ENCODE data around the gene TAC4.

The TAC4 gene

DNA sequence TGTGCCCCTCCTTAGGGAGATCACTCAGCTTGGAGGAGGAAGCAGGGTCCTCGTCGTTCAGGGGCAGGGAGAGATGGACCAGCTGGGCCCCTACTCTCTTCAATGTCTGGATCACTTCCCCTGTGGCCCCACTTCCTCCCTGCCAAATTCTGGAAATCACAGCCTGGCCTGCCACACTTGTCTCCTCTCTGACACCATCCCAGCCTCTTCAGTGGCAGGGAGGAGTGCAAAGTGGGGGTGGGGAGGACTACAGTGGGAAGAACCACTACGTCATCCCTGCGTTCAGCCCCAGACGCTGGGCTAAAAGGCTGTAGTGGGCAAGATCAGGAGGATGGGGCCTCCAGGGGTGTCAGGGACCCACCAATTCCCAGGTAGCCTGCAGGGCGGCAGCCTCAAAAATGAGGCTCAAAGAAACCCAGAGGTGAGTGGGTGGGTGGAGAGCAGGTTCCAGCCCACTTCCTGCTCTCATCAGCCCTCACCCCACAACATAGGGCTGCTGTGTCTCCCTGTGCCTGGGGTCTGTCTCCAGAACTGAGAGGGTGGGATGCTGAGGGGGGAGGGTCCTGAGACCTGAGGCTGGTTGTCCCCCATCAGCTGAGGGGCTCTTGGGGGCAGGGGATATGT is 25.0 kb upstream of the TAC4 start:
- DNase-seq: no peak

DNA sequence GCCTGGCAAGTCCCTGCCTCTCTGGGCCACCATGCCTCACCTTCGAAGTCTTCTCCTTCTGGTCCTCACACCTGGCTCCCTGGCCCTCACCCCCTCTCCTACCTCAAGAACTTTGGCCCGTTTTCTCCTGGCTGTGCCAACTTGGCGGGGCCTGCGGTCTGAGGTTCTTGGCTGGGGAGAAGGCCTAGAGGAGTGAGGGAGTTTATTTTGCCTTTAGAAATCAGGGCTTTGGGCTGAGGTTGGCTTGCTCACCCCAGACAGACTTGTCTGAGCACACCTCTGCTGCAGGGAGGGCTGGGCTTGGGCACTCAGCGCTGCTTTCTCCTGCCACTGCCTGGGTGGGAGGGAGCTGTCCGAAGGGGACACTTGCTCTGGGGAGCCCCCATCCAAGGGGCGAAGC is 23.3 kb upstream of the TAC4 start:
- DNase-seq: no peak

DNA sequence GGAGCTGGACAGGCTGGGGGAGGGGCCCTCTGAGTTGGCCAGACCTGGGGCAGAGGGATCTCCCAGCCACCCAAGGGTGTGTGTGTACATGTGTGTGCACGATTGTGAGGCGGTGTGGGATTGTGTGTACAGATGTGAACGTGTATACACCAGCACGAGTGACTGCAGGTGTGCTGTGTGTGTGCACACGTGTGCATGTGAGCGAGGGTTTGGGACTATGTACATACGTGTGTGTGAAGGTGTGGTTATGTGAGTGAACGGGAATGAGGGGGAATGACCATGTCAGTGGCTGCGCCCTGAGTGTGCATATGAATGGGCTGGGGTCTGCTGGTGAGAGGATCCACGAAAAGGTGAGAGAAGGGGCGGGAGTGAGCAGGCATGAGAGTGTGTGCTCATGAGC is 22.4 kb upstream of the TAC4 start:
- DNase-seq: no peak

DNA sequence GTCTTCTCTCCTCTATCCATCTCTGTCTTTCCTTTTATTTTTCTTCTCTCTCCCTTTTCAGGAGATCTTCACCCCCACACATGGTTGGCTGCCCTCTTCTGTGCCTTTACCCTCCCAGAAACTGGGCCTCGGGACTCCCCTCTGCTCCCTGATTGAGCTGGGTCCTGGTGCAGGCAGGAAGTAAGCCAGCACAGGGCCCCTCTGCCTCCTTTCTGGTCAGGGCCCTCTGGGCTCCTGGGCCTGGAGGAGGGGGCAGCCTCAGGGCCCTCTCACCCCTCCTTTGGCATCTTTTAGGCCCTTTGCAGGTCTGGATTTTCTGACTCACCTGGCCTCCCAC is 21.1 kb upstream of the TAC4 start:
- DNase-seq: no peak

DNA sequence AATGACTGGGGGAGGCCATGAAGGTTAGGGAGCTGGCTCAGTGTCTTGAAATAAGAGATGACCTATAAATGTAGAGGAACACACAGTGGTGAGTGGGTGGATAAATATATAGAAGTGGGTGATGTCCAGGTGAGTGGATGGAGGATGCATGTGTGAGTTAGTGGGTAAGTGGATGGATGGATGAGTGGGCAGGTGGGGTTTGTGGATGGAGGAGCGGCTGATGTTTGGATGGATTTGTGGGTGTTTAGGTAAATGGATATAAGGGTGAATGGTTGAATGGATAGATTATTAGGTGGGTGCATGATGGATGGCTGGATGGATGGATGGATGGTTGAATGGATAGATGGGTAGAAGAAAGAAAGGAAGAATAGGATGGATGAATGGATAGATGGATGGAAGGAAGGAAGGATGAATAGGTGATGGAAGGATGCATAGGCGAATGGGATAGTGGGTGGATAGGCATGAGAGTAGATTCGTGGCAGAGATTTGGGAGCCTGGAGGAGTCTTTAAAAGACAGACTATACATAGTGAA is 19.1 kb upstream of the TAC4 start:
- no peak for DNase-seq

DNA sequence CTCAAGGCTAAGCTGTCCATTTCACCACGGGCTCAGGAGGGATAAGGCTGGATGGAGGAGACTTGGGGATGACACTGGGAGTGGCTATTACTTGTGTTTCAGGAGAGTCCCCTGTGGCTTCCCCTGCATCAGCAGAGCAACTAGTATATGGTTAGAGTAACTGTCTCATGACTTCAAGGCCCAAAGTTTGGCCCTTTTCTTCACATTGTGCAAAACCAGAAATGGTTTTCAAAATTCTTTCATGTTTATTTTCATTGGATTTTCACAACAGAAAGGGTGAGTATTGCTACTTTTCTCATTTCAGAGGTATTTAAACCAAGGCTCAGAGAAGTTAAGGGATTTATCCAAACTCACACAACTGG is 18.1 kb upstream of the TAC4 start:
- no peak for DNase-seq

DNA sequence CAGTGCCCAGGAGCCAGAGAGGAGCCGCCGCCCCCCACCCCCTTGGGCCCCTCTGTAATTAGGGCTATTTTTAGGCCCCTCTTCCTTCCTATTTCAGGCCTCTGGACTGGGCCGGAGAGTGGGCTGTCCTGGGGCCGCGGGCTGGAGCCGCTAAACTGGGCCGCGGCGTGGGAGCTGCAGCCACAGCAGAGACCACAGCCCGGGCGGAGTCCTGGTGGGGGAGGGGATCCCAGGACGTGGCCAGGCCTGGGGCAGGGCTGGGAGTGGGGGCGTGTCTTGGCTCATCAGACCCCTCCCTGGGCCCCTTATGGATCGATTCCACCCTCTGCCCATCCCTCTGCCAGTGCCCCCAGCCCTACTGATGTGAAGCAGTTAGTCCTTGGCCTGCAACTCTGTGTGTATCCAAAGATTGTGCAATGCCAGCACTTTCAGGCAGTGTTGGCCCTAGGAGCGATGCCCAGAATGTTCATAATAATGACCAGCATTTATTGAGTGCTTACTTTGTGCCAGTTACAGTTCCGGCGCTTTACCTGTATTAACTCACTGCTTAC is 15.0 kb upstream of the TAC4 start:
- DNase-seq: no peak

DNA sequence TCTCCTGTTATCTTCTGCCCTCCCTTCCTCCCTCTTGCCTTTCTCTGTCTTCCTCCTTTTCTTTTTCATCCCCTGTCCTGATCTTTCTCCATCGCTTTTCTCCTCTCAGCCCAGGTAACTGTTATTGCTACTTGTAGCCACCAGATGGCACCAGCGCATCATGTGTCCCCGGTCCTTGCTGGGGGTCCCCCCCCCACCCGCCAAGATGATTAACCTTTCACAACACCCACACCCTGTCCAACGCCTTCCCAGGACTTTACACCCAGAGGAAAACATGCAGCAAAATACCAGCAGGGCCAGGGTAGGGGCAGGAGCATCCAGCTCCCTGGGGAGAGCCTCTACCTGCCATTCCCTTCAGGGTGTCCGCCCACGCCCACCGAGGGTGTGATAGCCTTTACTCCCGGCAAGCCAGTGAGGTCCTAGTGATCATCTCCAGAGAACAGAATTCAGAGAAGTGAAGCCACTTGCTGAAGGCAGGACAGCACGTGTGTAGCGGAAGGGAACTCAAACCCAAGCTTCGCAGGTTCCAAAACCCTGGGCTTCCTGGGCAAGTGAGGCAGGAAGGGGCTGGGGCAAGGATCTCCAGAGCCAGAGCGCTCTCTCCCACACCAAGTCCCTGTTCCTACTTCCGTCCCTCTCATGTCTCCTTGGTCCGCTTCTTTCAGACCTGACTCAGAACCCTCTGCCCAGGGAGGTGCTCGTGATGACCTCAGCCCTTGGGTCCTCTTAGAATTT is 13.4 kb upstream of the TAC4 start:
- DNase-seq: peak in 4 of 5 experiments; percentile 15 to 50 (median 32)

DNA sequence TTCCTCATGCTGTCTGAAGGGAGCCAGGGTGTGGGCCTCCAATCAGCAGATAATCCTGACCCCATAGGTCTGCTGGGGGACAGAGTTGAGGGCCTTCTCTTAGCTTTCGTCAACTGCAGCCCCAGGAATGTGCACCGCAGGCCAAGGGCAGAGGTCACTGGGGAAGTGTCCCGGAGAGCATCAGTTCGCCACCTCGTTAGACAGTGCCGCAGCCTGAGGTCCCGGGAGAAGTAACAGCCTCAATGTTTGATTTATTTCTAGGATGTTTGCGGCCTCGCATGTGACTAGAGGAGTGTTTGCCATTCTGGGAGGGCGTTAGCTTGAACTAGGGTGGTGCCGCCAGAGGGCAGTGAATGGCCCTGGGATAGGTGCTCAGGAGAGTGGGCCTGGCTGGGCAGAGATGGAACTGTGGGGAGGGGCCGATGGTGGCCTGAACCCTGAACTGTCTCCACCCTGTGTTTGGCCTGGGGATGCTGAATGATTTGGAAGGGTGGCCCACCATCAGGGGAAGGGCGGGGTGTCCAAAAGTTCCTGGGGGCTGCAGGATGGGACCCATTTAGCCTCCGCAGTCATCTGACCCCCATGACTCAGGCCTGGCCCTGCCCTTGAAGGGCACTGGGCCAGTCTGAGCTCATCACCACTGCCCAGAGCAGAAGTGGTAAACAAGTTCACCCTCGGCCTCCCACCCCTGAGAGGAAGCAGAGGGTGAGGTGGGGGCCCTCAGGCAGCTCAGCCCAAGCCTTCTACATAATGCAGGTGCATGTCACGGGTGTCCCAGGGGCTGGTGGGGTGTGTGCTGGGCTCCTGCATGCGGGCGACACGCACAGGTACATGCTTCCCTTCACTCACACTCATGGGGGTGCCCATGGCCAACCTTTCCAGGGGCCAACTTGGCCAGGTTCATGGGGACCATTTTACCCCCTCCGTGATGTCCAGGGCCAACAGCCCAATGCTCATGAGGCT is 12.4 kb upstream of the TAC4 start:
- no peak for DNase-seq

DNA sequence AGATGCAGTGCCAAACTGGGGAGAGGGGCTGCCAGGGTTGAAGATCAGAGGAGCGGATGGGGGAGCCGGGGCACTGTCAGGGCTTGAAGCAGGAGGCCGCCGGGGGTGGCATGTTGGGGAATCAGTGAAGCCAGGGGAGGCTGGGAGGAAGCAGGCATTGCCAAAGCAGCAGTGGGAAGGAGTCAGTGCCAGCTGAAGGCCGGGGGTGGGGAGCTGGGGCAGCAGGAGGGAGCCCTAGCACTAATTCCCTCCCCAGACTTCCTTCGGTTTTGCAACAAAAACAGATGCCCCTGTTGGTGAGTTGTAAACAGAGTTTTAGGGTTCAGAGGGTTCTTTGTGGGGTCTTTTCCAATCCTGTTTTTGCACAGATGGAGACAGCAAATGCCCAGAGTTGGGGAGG is 10.9 kb upstream of the TAC4 start:
- DNase-seq: no peak

DNA sequence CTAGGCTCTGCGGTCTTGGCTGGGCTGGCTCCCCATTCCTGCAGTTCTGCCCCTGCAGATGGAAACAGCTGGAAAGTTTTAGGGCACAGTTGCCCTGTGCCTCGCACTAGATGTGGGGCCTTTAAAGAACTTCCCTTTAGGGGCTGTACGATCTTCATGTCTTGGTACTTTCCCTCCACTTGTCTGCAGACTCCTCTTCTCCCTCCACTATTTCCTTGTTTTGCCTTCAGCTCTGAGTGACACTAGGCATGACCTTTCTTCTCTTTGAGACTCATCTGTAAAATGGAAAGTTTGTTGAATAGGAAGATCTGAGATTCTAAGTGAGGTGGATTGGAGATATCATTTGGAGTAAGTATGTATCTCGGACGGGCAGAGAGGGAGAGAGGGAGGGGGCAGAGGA is 6.3 kb upstream of the TAC4 start:
- DNase-seq: no peak

DNA sequence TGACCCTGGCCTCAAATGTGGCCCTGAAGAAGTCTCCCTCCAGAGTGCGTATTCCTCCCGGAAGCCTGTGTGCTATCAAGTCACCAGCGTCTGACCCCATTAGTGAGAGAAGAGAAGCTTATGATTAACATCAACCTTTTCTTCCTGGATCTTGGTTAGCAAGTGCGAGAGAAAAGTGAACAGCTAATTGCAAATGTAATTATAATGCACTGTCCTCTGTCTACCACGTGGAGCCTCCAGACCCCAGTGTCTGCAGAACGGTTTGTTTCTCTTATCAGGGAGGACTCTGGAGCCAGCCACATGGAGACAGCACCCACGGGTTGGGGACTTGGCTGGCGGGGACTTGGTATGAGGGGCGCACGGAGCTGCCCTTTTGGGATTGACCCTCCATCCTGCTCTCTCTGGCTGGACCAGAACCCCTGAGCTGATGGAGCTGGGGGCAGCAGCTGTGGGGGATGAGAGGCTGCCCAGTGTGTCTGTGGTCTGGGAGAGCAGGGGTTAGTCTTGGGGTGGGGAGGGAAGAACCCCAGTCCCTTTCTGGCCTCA is 5.7 kb upstream of the TAC4 start:
- no peak for DNase-seq

DNA sequence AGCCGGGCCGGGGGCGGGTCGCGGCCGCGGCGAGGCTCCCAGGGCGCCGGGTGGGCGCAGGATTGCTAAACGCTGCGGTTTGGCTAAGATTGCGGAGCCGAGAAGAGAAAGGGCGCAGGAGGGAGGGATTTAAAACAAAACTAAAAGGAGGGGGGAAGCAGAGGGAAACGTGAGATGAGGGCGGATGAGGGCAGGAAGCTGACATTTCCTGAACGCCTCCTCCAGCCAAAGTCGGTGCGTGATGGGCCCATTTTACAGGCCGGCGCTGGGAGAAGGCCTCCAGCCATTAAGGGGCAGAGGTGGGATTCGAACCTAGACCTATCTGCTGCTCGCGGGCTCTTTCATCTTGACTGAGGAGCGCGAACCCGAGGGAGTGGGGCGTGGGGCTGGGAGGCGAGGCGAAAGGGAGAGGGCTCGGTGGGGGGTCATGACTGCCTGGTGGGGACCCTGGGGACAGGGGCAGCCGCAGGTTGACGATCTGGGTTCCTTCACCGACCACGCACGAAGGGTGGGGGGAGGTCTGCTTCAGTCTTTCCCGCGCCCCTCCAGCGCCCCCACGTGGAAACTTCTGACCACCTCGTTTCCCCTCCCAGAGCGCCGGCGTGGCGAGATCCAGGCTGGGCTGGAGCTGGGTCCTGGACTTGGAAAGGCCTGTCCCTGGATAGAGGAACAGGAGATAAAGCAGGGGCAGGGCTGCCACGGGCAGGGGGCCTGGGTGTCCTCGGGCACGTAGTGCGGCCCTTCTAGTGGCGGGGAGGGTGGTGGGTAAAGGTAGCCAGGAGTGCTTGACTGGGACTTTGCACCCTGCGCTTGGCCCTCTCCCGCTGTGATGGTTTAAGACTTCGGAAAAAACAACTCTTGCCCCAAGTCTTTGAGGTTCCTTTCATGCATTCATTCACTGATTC is 3.8 kb upstream of the TAC4 start:
- peak; percentile 41 to 78 (median 60) for DNase-seq

DNA sequence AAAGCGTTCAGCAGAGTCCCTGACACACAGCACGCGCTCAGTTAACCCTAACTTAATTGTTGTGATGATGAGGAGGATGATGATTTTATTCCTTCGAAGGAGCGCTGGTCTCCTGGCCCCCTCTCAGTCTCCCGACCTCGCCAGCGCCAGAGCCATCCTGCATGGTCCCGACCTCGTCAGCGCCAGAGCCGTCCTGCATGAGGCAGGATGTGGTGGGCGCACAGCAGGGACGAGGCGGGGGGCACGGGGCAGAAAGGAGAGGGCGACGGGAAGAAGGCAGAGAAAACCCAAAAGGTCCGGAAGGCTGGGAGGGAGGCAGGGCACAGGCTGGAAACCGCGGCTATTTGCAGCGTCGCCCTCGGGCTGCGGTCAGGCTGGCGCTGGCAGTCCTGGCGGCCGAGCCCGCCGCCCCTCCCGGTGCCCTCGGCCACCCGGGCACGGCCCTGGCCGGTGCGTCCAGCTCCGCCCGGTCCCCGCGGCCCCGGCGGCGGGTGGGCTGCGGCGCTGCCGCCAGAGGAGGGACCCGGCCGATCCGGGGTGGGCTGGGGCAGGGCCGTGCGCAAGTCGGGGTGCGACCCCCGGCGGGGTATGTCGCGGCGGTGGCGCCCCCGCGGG is 3.0 kb upstream of the TAC4 start:
- peak in 1 of 5 experiments; percentile 33 for DNase-seq

DNA sequence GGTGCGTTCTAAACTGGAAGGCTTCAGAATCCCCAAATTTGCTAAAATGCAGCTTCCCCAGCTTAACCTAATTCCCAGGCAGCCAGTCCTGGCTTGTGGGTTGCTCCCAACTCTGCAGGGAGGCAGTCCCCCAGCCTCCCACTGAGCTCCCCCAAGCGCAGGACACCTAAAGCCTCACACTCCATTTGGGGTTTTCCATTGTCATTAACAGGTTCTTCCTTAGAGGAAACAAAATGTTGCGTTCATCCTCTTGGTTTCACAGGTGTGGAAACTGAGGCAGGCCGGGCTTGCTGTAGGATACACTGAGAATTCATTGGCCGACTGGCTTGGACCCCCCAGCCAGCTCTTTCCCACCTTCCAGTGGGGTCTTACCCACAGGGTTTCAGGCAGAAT is 2.3 kb upstream of the TAC4 start:
- no peak for DNase-seq

DNA sequence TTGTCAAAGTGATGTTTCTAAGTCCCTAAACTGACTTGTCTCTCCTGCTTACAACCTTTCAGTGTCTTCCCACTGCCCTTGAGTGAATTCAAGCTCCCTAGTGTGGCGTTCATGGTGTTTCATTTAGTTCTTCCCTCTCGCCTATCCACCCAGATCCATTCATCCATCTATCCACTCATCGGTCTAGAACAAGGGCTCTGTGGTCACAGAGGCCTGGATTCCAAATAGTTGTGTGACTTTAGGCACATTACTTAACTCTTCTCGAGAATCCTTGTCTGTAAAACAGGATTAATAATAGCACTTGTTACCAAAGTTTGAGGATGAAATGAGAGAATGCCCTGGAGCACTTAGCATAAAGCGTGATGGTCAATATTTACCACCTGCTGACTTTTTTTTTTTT is 870 bp upstream of the TAC4 start:
- no peak for DNase-seq

DNA sequence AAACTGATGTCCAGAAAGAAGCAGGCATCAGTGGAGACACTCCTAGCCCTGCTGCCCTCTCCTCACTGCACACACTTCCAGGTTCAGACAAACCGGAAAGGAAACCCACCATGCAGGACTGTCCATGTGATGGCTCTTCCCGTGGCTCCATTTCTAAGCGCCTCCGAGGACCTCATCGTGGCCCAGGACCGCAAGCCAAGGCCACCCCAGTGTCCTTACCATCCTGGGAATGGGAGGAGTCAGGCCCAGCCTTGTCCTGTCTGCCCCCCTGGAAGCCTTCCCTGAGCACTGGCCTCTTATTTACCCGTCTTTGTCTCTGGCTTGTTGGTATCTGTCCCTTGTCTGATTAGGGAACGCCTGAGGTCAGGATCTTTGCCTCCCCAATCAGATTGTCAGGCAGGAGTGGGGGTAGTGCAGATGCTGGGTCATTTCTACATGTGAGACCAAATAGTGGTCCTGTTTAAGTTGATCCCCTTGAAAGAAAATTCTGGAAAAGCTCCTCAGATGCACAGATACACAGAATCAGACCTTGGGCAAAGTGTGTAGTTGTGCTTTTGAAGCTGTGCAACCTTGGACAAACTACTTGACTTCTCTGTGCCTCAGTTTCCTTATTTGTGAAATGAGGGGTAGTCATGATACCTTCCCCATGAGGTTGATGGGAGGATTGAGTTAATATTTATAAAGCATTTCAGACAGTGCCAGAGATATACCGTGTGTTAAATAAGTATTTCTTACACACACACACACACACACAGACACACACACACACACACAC is 744 bp downstream of the TAC4 start:
- DNase-seq: no peak

DNA sequence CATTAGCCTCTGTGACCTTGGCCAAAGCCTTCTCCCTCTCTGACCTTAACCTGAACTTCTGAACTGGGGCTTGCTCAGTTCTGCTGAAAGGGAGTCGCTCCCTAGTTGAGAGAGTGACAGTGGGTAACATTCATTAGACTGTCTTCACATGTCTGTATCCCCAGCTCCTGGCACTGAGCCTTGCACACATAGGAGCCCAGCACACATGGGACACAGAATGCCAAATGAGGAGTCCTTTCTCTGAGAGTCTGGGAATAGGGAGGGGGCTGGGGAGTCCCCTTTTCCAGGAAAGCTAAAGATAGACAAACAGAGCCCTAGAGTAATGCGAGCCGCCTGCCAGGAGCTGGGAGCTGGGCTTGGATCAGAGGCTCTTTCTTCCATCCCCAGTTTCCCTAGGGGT is 2.5 kb downstream of the TAC4 start:
- DNase-seq: no peak

DNA sequence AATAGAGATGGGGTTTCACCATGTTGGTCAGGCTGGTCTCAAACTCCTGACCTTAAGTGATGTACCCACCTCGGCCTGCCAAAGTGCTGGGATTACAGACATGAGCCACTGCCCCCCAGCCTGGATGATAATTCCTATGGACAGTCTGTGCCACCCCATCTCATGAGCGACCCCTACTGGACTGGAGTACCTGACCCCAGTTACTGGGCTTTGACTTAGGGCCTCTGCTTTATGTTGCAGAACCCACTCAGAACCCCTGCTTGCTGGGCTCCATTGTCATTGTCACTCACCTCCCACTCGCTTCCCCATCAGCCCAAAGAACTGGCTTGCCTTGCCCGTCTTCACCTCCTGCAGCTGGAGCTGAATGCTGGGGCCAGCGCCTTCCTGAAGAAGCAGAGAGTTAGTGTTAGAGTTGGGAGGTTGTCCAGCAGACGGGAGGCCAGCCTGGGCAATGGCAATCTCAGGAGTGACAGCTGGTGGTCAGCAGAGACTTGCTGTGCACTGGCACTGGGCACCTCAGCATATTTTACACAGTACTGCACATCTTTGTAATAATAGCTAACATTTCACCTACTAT is 4.0 kb downstream of the TAC4 start:
- peak in 1 of 5 experiments; percentile 20 for DNase-seq

DNA sequence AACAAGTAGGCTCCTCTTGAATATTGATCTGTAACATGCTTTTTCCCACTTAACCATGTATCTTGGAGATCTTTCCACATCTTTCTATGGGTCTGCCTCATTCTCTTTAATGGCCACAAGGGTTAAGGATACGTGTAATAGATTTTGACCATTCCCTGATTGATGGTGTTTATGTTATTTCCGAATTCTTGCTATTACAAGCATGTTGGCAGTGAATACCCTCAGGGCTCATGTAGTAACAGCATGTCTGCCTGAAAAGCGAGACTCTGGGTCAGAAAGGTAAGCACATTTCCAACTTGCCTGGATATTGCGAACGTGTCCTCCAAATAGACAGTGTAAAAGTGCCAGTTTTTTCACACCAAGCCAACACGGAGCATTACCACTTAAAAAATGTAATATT is 5.0 kb downstream of the TAC4 start:
- no peak for DNase-seq
